K562 (cell line): ENCODE measurements around the gene RECK. TPM values are rescaled to one million over a fixed set of nuclear protein-coding genes. Genes with fewer than 3 reads are reported as not detected.
A peak's percentile ranks its signal among the peaks of the same experiment; 100 is the strongest.

ENCODE experiments used
- CBFA2T3 ChIP-seq: fragments of 450-650 bp; IDR thresholded peaks from 2 replicates; pipeline ENCODE4 v1.6.1; 2017
- CBX2 ChIP-seq: fragments of 200-600 bp; sonication (generic); IDR thresholded peaks from one replicate; pipeline ENCODE4 v1.6.1; 2012; ENCODE audit warnings: mild to moderate bottlenecking, low read length, inconsistent platforms; ENCODE audit not compliant: insufficient read depth, poor library complexity, severe bottlenecking
- HMGN3 ChIP-seq: IDR thresholded peaks from 2 replicates; pipeline ENCODE4 v1.6.1; 2011; ENCODE audit warnings: borderline replicate concordance, low read depth, mild to moderate bottlenecking, mixed read lengths, low read length; ENCODE audit not compliant: insufficient read length; ENCODE audit errors: extremely low read depth
- MEIS2 ChIP-seq: fragments of 450-650 bp; IDR thresholded peaks from 2 replicates; pipeline ENCODE4 v1.6.1; 2014; ENCODE audit warnings: mild to moderate bottlenecking; ENCODE audit not compliant: partially characterized antibody
- NFATC3 ChIP-seq: fragments of 450-650 bp; IDR thresholded peaks from 2 replicates; pipeline ENCODE4 v1.6.1; 2017; ENCODE audit warnings: mild to moderate bottlenecking
- PHF20 ChIP-seq: fragments of 450-650 bp; IDR thresholded peaks from 2 replicates; pipeline ENCODE4 v1.6.1; 2018; ENCODE audit not compliant: partially characterized antibody
- polyA plus RNA-seq, 8 experiments: library from polyadenylated mRNA; depleted of rRNA in 4 of 8; stranded (reverse) in 5 of 8; unstranded in 3 of 8; fragments of >200 nt; fragmentation: Nextera tagmentation in 2 of 8; fragmentation: Illumina TruSeq in 1 of 8; extraction: Ambion mirVana in 2 of 8; extraction: Trizol in 1 of 8; gene quantifications; 2 replicates each; pipeline versions ENCODE4 v1.2.1 to v1.2.3, GENCODE V29; 2011 to 2014; ENCODE audit warnings: inconsistent platforms in 1 of 8, missing spikeins in 1 of 8
- total RNA-seq, 7 experiments: library from RNA; depleted of rRNA in 6 of 7; stranded (reverse); fragments of >200 nt in 6 of 7; fragmentation: Illumina TruSeq in 2 of 7; extraction: Trizol in 2 of 7; gene quantifications; 2 replicates each; pipeline versions ENCODE4 v1.2.1 to v1.2.3, GENCODE V29; 2011 to 2021; ENCODE audit warnings: low replicate concordance in 1 of 7
- TF ChIP-seq, protein P1 (sequence below): fragments of 250-450 bp; sonication (Bioruptor Pico); IDR thresholded peaks from 2 replicates; pipeline ENCODE4 v1.4.0; 2020

The RECK gene
- total and polyA plus RNA-seq, 9 of the 15 experiments (the other 6 are each of a cell fraction or from before 2014, with no cell fraction given): 0.04 to 0.36 (median 0.16) TPM

DNA sequence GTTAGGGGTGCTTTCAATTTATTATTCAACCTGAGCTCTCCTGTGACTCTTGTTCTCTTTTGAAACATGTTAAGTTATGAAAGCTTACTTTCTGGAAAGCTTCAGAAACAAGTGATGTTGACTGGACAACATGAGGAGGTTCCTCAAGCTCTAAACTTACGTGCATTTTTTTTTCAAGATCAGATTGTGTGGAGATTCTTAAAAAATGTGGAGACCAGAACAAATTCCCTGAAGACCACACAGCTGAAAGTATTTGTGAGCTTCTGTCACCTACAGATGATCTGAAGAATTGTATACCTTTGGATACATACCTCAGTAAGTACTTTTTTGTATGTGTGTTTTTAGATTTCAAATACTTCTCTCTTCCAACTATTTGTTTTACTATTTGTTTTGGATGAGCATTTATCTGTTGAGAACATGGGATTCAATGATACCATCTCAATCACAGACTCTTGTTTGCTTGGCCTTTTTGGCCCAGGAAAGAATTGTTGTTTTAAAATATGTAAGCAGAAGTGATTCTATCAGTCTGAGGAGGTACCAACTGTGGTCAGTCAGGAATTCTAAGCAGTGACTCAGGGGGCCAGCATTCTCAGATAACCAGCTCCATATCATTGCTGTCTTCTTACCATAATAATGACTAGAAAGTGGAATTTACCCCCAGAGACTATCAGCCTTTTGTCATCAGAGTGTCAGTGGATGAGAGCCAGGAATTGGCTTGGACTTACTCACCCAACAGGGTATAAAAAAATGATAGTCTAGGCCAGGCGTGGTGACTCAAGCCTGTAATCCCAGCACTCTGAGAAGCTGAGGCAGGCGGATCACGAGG lies 65.4 kb downstream of the RECK start (continued):
- TF ChIP-seq CBFA2T3 (peak; percentile 75), MEIS2 (no peak), NFATC3 (no peak), HMGN3 (no peak), PHF20 (no peak), CBX2 (no peak)
- TF ChIP-seq, protein P1, sequence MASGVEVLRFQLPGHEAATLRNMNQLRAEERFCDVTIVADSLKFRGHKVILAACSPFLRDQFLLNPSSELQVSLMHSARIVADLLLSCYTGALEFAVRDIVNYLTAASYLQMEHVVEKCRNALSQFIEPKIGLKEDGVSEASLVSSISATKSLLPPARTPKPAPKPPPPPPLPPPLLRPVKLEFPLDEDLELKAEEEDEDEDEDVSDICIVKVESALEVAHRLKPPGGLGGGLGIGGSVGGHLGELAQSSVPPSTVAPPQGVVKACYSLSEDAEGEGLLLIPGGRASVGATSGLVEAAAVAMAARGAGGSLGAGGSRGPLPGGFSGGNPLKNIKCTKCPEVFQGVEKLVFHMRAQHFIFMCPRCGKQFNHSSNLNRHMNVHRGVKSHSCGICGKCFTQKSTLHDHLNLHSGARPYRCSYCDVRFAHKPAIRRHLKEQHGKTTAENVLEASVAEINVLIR (CRISPR knock-in tag): no peak
